ENCODE data around the gene ETV6.
A peak's percentile ranks its signal among the peaks of the same experiment; 100 is the strongest.
"Not testable (repeated sequence)": the region's sequence is repeated elsewhere in the genome, so short reads cannot be mapped to it uniquely, and the experiment has no call there.

Gene ETV6

GRCh38 chr12:11668611-11669010, 19.1 kb downstream of the ETV6 start:
- no peak for DNase-seq (ENCODE audit: low spot score)

GRCh38 chr12:11669348-11669747, 19.9 kb downstream of the ETV6 start:
- no peak for DNase-seq (ENCODE audit: low spot score)

- DNase-seq (ENCODE audit: low spot score) = no peak
These were observed 23.1 kb downstream of the ETV6 start for GRCh38 chr12:11672256-11673191.

- DNase-seq (ENCODE audit: low spot score) = no peak
These were observed 24.4 kb downstream of the ETV6 start for GRCh38 chr12:11673666-11674461.

- DNase-seq (ENCODE audit: low spot score) = no peak
These were observed 25.5 kb downstream of the ETV6 start for GRCh38 chr12:11674894-11675390.

GRCh38 chr12:11676052-11676451, 26.6 kb downstream of the ETV6 start:
- DNase-seq (ENCODE audit: low spot score) = peak; percentile 5

- no peak for DNase-seq (ENCODE audit: low spot score)
These were observed 27.6 kb downstream of the ETV6 start for GRCh38 chr12:11677093-11677492.

GRCh38 chr12:11677752-11678151, 28.3 kb downstream of the ETV6 start:
- no peak for DNase-seq (ENCODE audit: low spot score)

- DNase-seq (ENCODE audit: low spot score) = no peak
These were observed 29.3 kb downstream of the ETV6 start for GRCh38 chr12:11678781-11679180.

GRCh38 chr12:11681207-11681606, 31.7 kb downstream of the ETV6 start:
- no peak for DNase-seq (ENCODE audit: low spot score)

GRCh38 chr12:11681695-11682094, 32.2 kb downstream of the ETV6 start:
- DNase-seq (ENCODE audit: low spot score) = not testable (repeated sequence)

GRCh38 chr12:11684393-11684792, 34.9 kb downstream of the ETV6 start:
- no peak for DNase-seq (ENCODE audit: low spot score)

- DNase-seq (ENCODE audit: low spot score) = no peak
These were observed 35.3 kb downstream of the ETV6 start for GRCh38 chr12:11684811-11685210.

- no peak for DNase-seq (ENCODE audit: low spot score)
These were observed 35.8 kb downstream of the ETV6 start for GRCh38 chr12:11685316-11685715.

- no peak for DNase-seq (ENCODE audit: low spot score)
These were observed 36.2 kb downstream of the ETV6 start for GRCh38 chr12:11685716-11686115.

GRCh38 chr12:11686120-11686519, 36.6 kb downstream of the ETV6 start:
- DNase-seq (ENCODE audit: low spot score) = no peak

- DNase-seq (ENCODE audit: low spot score) = no peak
These were observed 38.1 kb downstream of the ETV6 start for GRCh38 chr12:11687528-11687927.

GRCh38 chr12:11688379-11688778, 38.9 kb downstream of the ETV6 start:
- no peak for DNase-seq (ENCODE audit: low spot score)

GRCh38 chr12:11688831-11689230, 39.4 kb downstream of the ETV6 start:
- no peak for DNase-seq (ENCODE audit: low spot score)

- DNase-seq (ENCODE audit: low spot score) = no peak
These were observed 40.2 kb downstream of the ETV6 start for GRCh38 chr12:11689591-11690186.

GRCh38 chr12:11693067-11693466, 43.6 kb downstream of the ETV6 start:
- DNase-seq (ENCODE audit: low spot score) = no peak

- DNase-seq (ENCODE audit: low spot score) = no peak
These were observed 44.1 kb downstream of the ETV6 start for GRCh38 chr12:11693601-11694000.
